Neural progenitor cell (in vitro differentiated cells): ENCODE data around the gene PPP2R2D. TPM values are rescaled to one million over a fixed set of nuclear protein-coding genes. Genes with fewer than 3 reads are reported as not detected.

Experiments used
- DNase-seq: peaks from one replicate; pipeline ENCODE4 v3.0.0-alpha.2; 2016; ENCODE audit warnings: low spot score
- H2AFZ ChIP-seq: fragments of 200-600 bp; sonication (generic); replicated peaks from 2 replicates; pipeline ENCODE4 v1.6.1; 2016; ENCODE audit warnings: antibody characterized with exemption
- H3F3A ChIP-seq: fragments of 200-600 bp; sonication (generic); 2 replicates; pipeline ENCODE4 v1.6.1; 2016; ENCODE audit warnings: antibody characterized with exemption, low read depth
- H3K27ac ChIP-seq: fragments of 200-600 bp; sonication (generic); 2 replicates; pipeline ENCODE4 v1.5.1; 2016; ENCODE audit warnings: mild to moderate bottlenecking
- H3K27me3 ChIP-seq: fragments of 200-600 bp; sonication (generic); 2 replicates; pipeline ENCODE4 v1.6.1; 2016; ENCODE audit warnings: mild to moderate bottlenecking, moderate library complexity
- H3K36me3 ChIP-seq: fragments of 200-600 bp; sonication (generic); 2 replicates; pipeline ENCODE4 v1.5.1; 2016
- H3K4me1 ChIP-seq: fragments of 200-600 bp; sonication (generic); 2 replicates; pipeline ENCODE4 v1.6.1; 2016; ENCODE audit warnings: mixed run types
- H3K4me2 ChIP-seq: fragments of 200-600 bp; sonication (generic); 2 replicates; pipeline ENCODE4 v1.6.1; 2016
- H3K4me3 ChIP-seq: fragments of 200-600 bp; sonication (generic); 2 replicates; pipeline ENCODE4 v1.5.1; 2016
- H3K79me2 ChIP-seq: fragments of 200-600 bp; sonication (generic); 2 replicates; pipeline ENCODE4 v1.6.1; 2016; ENCODE audit warnings: low read depth
- H3K9ac ChIP-seq: fragments of 200-600 bp; sonication (generic); 2 replicates; pipeline ENCODE4 v1.6.1; 2016
- H3K9me3 ChIP-seq: fragments of 200-600 bp; sonication (generic); 2 replicates; pipeline ENCODE4 v1.5.1; 2016; ENCODE audit warnings: low read depth
- H4K20me1 ChIP-seq: fragments of 200-600 bp; sonication (generic); 2 replicates; pipeline ENCODE4 v1.6.1; 2016; ENCODE audit warnings: low read depth
- H3K27ac Mint-ChIP-seq: 3 replicates; pipeline ENCODE4 v1.8.0; 2021; ENCODE audit warnings: mixed read lengths
- H3K27me3 Mint-ChIP-seq: 2 replicates; pipeline ENCODE4 v1.8.0; 2022; ENCODE audit warnings: low read depth, mild to moderate bottlenecking, inconsistent platforms, moderate library complexity, mixed read lengths; ENCODE audit not compliant: insufficient read depth
- H3K36me3 Mint-ChIP-seq: 3 replicates; pipeline ENCODE4 v1.8.0; 2021; ENCODE audit warnings: mixed read lengths
- H3K4me1 Mint-ChIP-seq: 3 replicates; pipeline ENCODE4 v1.8.0; 2021; ENCODE audit warnings: mixed read lengths
- H3K4me3 Mint-ChIP-seq: 3 replicates; pipeline ENCODE4 v1.8.0; 2021; ENCODE audit warnings: mild to moderate bottlenecking, moderate library complexity, mixed read lengths
- H3K9me3 Mint-ChIP-seq: 3 replicates; pipeline ENCODE4 v1.8.0; 2020; ENCODE audit warnings: mixed read lengths
- EZH2 ChIP-seq: fragments of 200-600 bp; sonication (generic); IDR thresholded peaks from 2 replicates; pipeline ENCODE4 v1.6.1; 2017; ENCODE audit warnings: antibody characterized with exemption, mild to moderate bottlenecking, moderate library complexity
- EZH2phosphoT487 ChIP-seq: fragments of 200-600 bp; sonication (generic); IDR thresholded peaks from 2 replicates; pipeline ENCODE4 v1.6.1; 2017; ENCODE audit warnings: antibody characterized with exemption
- total RNA-seq: library from RNA; depleted of rRNA; stranded (reverse); fragments of >200 nt; gene quantifications from 2 replicates; pipeline ENCODE4 v1.2.3, GENCODE V29; 2015; ENCODE audit warnings: low replicate concordance
- TF ChIP-seq, protein P1 (sequence below): fragments of 200-600 bp; sonication (generic); IDR thresholded peaks from 2 replicates; pipeline ENCODE4 v1.5.1; 2017; ENCODE audit warnings: antibody characterized with exemption, mild to moderate bottlenecking

The PPP2R2D gene
- total RNA-seq, 1 donor from 2014 or later, result 28.1 TPM

DNA sequence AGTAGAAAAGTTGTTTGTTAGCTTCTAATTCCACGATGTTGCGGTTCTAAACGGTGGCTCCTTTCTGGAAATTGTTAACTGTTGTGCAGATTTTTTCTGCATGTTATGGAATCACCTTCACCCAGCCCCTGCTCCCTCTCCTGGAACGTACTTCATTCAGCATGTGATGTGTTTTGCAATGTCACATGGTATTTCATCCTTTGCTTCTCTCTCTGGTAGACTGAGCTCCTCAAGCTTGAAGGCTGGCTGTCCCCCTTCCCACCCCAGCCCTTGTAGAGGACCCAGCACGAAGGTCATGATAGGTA is 4.4 kb downstream of the PPP2R2D start:
- no peak overlapping the region for H3K4me3 Mint-ChIP-seq
- no peak for DNase-seq
- peaks cover 29% of the 10 kb centered on the region for H3K4me1 Mint-ChIP-seq
- Histone ChIP-seq H3K79me2 (peaks cover 85% of the 10 kb centered on the region), H4K20me1 (peaks cover 86% of the 10 kb centered on the region), H3F3A (no peaks in the 10 kb centered on the region), H2AFZ (no peak overlapping the region), H3K9ac (no peak overlapping the region), H3K27me3 (no peaks in the 10 kb centered on the region), H3K36me3 (no peaks in the 10 kb centered on the region), H3K27ac (no peak overlapping the region), H3K9me3 (no peaks in the 10 kb centered on the region), H3K4me1 (peaks cover 6% of the 10 kb centered on the region), H3K4me2 (no peak overlapping the region), H3K4me3 (no peak overlapping the region)
- no peaks in the 10 kb centered on the region for H3K9me3 Mint-ChIP-seq
- TF ChIP-seq EZH2phosphoT487, result no peak
- no peak for TF ChIP-seq EZH2
- TF ChIP-seq, protein P1, sequence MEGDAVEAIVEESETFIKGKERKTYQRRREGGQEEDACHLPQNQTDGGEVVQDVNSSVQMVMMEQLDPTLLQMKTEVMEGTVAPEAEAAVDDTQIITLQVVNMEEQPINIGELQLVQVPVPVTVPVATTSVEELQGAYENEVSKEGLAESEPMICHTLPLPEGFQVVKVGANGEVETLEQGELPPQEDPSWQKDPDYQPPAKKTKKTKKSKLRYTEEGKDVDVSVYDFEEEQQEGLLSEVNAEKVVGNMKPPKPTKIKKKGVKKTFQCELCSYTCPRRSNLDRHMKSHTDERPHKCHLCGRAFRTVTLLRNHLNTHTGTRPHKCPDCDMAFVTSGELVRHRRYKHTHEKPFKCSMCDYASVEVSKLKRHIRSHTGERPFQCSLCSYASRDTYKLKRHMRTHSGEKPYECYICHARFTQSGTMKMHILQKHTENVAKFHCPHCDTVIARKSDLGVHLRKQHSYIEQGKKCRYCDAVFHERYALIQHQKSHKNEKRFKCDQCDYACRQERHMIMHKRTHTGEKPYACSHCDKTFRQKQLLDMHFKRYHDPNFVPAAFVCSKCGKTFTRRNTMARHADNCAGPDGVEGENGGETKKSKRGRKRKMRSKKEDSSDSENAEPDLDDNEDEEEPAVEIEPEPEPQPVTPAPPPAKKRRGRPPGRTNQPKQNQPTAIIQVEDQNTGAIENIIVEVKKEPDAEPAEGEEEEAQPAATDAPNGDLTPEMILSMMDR, result no peak
- peaks cover 15% of the 10 kb centered on the region for H3K36me3 Mint-ChIP-seq
- H3K27ac Mint-ChIP-seq, result no peak overlapping the region
- H3K27me3 Mint-ChIP-seq, result no peaks in the 10 kb centered on the region

DNA sequence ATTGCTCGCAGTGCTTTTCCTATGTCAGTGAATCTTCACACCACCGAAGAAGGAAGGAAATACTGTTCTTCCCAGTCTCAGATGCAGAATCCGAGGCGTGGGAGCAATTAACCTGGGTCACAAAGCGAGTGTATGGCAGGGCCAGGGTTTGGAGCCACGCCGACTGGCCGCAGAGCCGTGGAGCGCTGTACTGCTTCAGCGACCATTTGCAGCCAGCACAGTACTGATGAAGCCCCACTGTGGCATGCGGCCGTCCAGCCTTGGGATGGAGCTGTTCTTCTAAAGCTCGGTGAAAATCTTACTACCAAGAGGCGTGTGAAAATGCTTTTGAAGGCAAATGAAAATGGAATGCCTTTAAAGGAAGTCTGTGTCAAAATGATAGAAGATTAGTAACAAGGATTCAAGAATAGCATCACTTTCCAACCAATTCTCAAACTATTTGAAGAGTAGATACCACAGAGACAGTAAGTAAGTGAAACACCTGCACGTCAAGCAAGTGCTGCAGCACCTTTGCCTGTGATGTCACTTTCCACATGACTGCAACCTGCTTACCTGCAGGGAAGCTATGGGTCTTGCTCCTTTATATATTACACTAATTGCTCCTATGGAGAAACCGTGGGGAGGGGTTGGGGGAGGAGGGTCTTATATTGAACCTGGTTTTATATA is 4.9 kb downstream of the PPP2R2D start:
- Histone ChIP-seq H3K9me3 (no peaks in the 10 kb centered on the region), H3K36me3 (no peaks in the 10 kb centered on the region), H2AFZ (no peak overlapping the region), H3K27ac (no peak overlapping the region), H3K27me3 (no peaks in the 10 kb centered on the region), H3K4me2 (no peak overlapping the region), H3K4me1 (peaks cover 6% of the 10 kb centered on the region), H3F3A (no peaks in the 10 kb centered on the region), H3K4me3 (no peak overlapping the region), H4K20me1 (peaks cover 92% of the 10 kb centered on the region), H3K79me2 (peaks cover 90% of the 10 kb centered on the region), H3K9ac (no peak overlapping the region)
- Mint-ChIP-seq H3K27ac (no peak overlapping the region), H3K4me3 (no peak overlapping the region), H3K27me3 (no peaks in the 10 kb centered on the region), H3K9me3 (no peaks in the 10 kb centered on the region), H3K36me3 (peaks cover 17% of the 10 kb centered on the region), H3K4me1 (peaks cover 29% of the 10 kb centered on the region)
- TF ChIP-seq EZH2 (no peak), EZH2phosphoT487 (no peak)
- TF ChIP-seq, protein P1, result no peak
- DNase-seq, result no peak

DNA sequence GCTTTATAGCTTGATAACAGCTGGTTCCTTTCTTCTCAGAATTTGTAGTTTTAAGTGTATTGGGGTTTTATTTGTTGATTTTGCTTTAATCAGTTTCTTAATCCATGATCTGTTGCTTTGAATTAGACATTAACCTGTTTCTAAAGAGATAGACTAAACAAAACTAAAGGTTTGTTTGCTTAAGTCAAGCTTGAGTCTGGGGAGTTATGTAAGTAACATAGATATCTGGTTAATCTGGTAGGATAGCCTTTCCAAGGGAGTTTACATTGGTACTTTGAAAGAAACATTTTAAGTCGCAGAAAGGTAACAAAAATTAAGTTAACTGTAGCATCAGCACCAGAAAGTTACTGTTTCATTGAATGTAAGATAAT is 5.4 kb downstream of the PPP2R2D start:
- H3K36me3 ChIP-seq, result no peaks in the 10 kb centered on the region
- H3K9me3 ChIP-seq, result no peaks in the 10 kb centered on the region
- H3K36me3 Mint-ChIP-seq, result peaks cover 17% of the 10 kb centered on the region
- no peaks in the 10 kb centered on the region for H3F3A ChIP-seq
- no peak overlapping the region for H2AFZ ChIP-seq
- H4K20me1 ChIP-seq, result peaks cover 97% of the 10 kb centered on the region
- H3K4me1 Mint-ChIP-seq, result peaks cover 29% of the 10 kb centered on the region
- H3K9me3 Mint-ChIP-seq, result no peaks in the 10 kb centered on the region
- H3K27ac Mint-ChIP-seq, result no peak overlapping the region
- peaks cover 94% of the 10 kb centered on the region for H3K79me2 ChIP-seq
- H3K27ac ChIP-seq, result no peak overlapping the region
- no peaks in the 10 kb centered on the region for H3K27me3 ChIP-seq
- H3K4me3 ChIP-seq, result no peak overlapping the region
- TF ChIP-seq EZH2phosphoT487 (no peak), EZH2 (no peak)
- TF ChIP-seq, protein P1, result no peak
- H3K4me2 ChIP-seq, result no peak overlapping the region
- H3K4me1 ChIP-seq, result peaks cover 6% of the 10 kb centered on the region
- no peak overlapping the region for H3K4me3 Mint-ChIP-seq
- DNase-seq, result no peak
- H3K9ac ChIP-seq, result no peak overlapping the region
- no peaks in the 10 kb centered on the region for H3K27me3 Mint-ChIP-seq
